Activated naive CD4-positive, alpha-beta T cell treated with anti-CD3 and anti-CD28 coated beads for 36 hours (primary cell): ENCODE results near the gene TUG1. TPM values are rescaled to one million over a fixed set of nuclear protein-coding genes. Genes with fewer than 3 reads are reported as not detected.

Experiments
- CTCF ChIA-PET: fragments of 350-600 bp; sonication (Branson Sonifier 250); formaldehyde crosslinking; loops from one replicate; lab custom pipeline; 2021; ENCODE audit warnings: antibody characterized with exemption; lab: Charles Lee
- DNase-seq: peaks from one replicate; pipeline ENCODE4 v3.0.0-alpha.2; 2020
- H3K27ac Mint-ChIP-seq: one replicate; pipeline ENCODE4 v1.8.0; 2021; ENCODE audit warnings: mild to moderate bottlenecking, mixed read lengths
- H3K27me3 Mint-ChIP-seq: one replicate; pipeline ENCODE4 v1.8.0; 2021; ENCODE audit warnings: low read depth, mixed read lengths
- H3K36me3 Mint-ChIP-seq: one replicate; pipeline ENCODE4 v1.8.0; 2021; ENCODE audit warnings: low read depth, mixed read lengths
- H3K4me1 Mint-ChIP-seq: one replicate; pipeline ENCODE4 v1.8.0; 2021; ENCODE audit warnings: low read depth, mixed read lengths
- H3K4me3 Mint-ChIP-seq: one replicate; pipeline ENCODE4 v1.8.0; 2021; ENCODE audit warnings: mild to moderate bottlenecking, moderate library complexity, mixed read lengths
- H3K9me3 Mint-ChIP-seq: one replicate; pipeline ENCODE4 v1.8.0; 2021; ENCODE audit warnings: mixed read lengths
- intact Hi-C: fragments of 100-400 bp; cut with micrococcal nuclease; formaldehyde crosslinking; loops from one replicate; pipeline ENCODE4 v1.15.1; 2023
- total RNA-seq, 2 experiments: library from RNA; stranded (reverse); gene quantifications; one replicate each; pipeline ENCODE4 v1.2.3, GENCODE V29; 2021

TUG1 gene
- total RNA-seq, 2 experiments from 2014 or later, result 42.3 to 44.0 TPM

- Mint-ChIP-seq H3K36me3 (peaks cover 22% of the 10 kb centered on the region), H3K4me3 (no peak overlapping the region), H3K27me3 (no peaks in the 10 kb centered on the region), H3K4me1 (no peaks in the 10 kb centered on the region), H3K9me3 (peaks cover 79% of the 10 kb centered on the region), H3K27ac (no peak overlapping the region)
- intact Hi-C loops, result no loop called here
- CTCF ChIA-PET, result interaction anchor here (1.1 kb wide), 1 partner anchor 60 kb away, joined by 5 read pairs; no protein-coding TSS in a partner anchor
- no peak for DNase-seq
These were observed 10.9 kb downstream of the TUG1 start for GRCh38 chr22:30979932-30980331.

- intact Hi-C loops, result no loop called here
- CTCF ChIA-PET, result interaction anchor here (0.5 to 0.6 kb wide), 2 partner anchors 27 to 597 kb away, joined by 3 read pairs; no protein-coding TSS in a partner anchor
- Mint-ChIP-seq H3K36me3 (peaks cover 2% of the 10 kb centered on the region), H3K4me3 (no peak overlapping the region), H3K9me3 (peaks cover 58% of the 10 kb centered on the region), H3K27me3 (no peaks in the 10 kb centered on the region), H3K4me1 (no peaks in the 10 kb centered on the region), H3K27ac (no peak overlapping the region)
- no peak for DNase-seq
These were observed 13.4 kb downstream of the TUG1 start for GRCh38 chr22:30982512-30982911.

GRCh38 chr22:30984317-30984716, 15.3 kb downstream of the TUG1 start:
- CTCF ChIA-PET, result no interaction called here
- no peak for DNase-seq
- Mint-ChIP-seq H3K4me1 (no peaks in the 10 kb centered on the region), H3K36me3 (no peaks in the 10 kb centered on the region), H3K9me3 (peaks cover 44% of the 10 kb centered on the region), H3K4me3 (no peak overlapping the region), H3K27me3 (no peaks in the 10 kb centered on the region), H3K27ac (no peak overlapping the region)
- intact Hi-C loops, result no loop called here

- Mint-ChIP-seq H3K4me1 (no peaks in the 10 kb centered on the region), H3K27me3 (no peaks in the 10 kb centered on the region), H3K36me3 (no peaks in the 10 kb centered on the region), H3K27ac (no peak overlapping the region), H3K9me3 (peaks cover 37% of the 10 kb centered on the region), H3K4me3 (no peak overlapping the region)
- DNase-seq, result no peak
- CTCF ChIA-PET, result no interaction called here
- intact Hi-C loops, result no loop called here
These were observed 16.6 kb downstream of the TUG1 start for GRCh38 chr22:30985561-30986208.

GRCh38 chr22:30989474-30989873, 20.4 kb downstream of the TUG1 start:
- Mint-ChIP-seq H3K36me3 (no peaks in the 10 kb centered on the region), H3K27me3 (no peaks in the 10 kb centered on the region), H3K27ac (no peak overlapping the region), H3K4me3 (no peak overlapping the region), H3K9me3 (peaks cover 18% of the 10 kb centered on the region), H3K4me1 (no peaks in the 10 kb centered on the region)
- CTCF ChIA-PET, result no interaction called here
- intact Hi-C loops, result no loop called here
- no peak for DNase-seq

- no peak for DNase-seq
- H3K4me1 Mint-ChIP-seq, result no peaks in the 10 kb centered on the region
- no peaks in the 10 kb centered on the region for H3K36me3 Mint-ChIP-seq
- peaks cover 13% of the 10 kb centered on the region for H3K9me3 Mint-ChIP-seq
- intact Hi-C loops, result no loop called here
- CTCF ChIA-PET, result interaction anchor here (0.6 to 1.0 kb wide), 2 partner anchors 94 to 1335 kb away, joined by 3 to 5 read pairs; no protein-coding TSS in a partner anchor
- H3K27me3 Mint-ChIP-seq, result no peaks in the 10 kb centered on the region
- H3K27ac Mint-ChIP-seq, result no peak overlapping the region
- no peak overlapping the region for H3K4me3 Mint-ChIP-seq
These were observed 21.6 kb downstream of the TUG1 start for GRCh38 chr22:30990690-30991089.

- no peaks in the 10 kb centered on the region for H3K36me3 Mint-ChIP-seq
- no peak overlapping the region for H3K27ac Mint-ChIP-seq
- peaks cover 10% of the 10 kb centered on the region for H3K9me3 Mint-ChIP-seq
- no peaks in the 10 kb centered on the region for H3K27me3 Mint-ChIP-seq
- no peak overlapping the region for H3K4me3 Mint-ChIP-seq
- CTCF ChIA-PET, result no interaction called here
- no peak for DNase-seq
- H3K4me1 Mint-ChIP-seq, result no peaks in the 10 kb centered on the region
- intact Hi-C loops, result no loop called here
These were observed 23.5 kb downstream of the TUG1 start for GRCh38 chr22:30992565-30992964.

- Mint-ChIP-seq H3K36me3 (no peaks in the 10 kb centered on the region), H3K9me3 (peaks cover 6% of the 10 kb centered on the region), H3K4me1 (no peaks in the 10 kb centered on the region), H3K27ac (no peak overlapping the region), H3K27me3 (no peaks in the 10 kb centered on the region), H3K4me3 (no peak overlapping the region)
- intact Hi-C loops, result no loop called here
- CTCF ChIA-PET, result interaction anchor here (1.1 kb wide), 1 partner anchor 28 kb away, joined by 4 read pairs; no protein-coding TSS in a partner anchor
- DNase-seq, result no peak
These were observed 25.9 kb downstream of the TUG1 start for GRCh38 chr22:30994960-30995359.

GRCh38 chr22:30996462-30996861, 27.4 kb downstream of the TUG1 start:
- no peaks in the 10 kb centered on the region for H3K27me3 Mint-ChIP-seq

GRCh38 chr22:30998329-30998728, 29.3 kb downstream of the TUG1 start:
- intact Hi-C loops, result no loop called here
- no peaks in the 10 kb centered on the region for H3K36me3 Mint-ChIP-seq

More at GRCh38 chr22:30996462-30996861, 27.4 kb downstream of the TUG1 start:
- Mint-ChIP-seq H3K4me3 (no peak overlapping the region), H3K9me3 (peaks cover 4% of the 10 kb centered on the region), H3K36me3 (no peaks in the 10 kb centered on the region), H3K27ac (no peak overlapping the region), H3K4me1 (no peaks in the 10 kb centered on the region)
- intact Hi-C loops, result no loop called here
- CTCF ChIA-PET, result no interaction called here
- DNase-seq, result no peak

GRCh38 chr22:31001124-31001770, 32.2 kb downstream of the TUG1 start:
- Mint-ChIP-seq H3K4me1 (no peaks in the 10 kb centered on the region), H3K27me3 (no peaks in the 10 kb centered on the region), H3K36me3 (no peaks in the 10 kb centered on the region), H3K9me3 (peaks cover 1% of the 10 kb centered on the region), H3K27ac (no peak overlapping the region), H3K4me3 (no peak overlapping the region)
- intact Hi-C loops, result no loop called here
- DNase-seq, result no peak
- CTCF ChIA-PET, result no interaction called here

More at GRCh38 chr22:30998329-30998728, 29.3 kb downstream of the TUG1 start:
- Mint-ChIP-seq H3K27me3 (no peaks in the 10 kb centered on the region), H3K4me3 (no peak overlapping the region), H3K4me1 (no peaks in the 10 kb centered on the region), H3K27ac (no peak overlapping the region), H3K9me3 (no peaks in the 10 kb centered on the region)
- DNase-seq, result no peak
- CTCF ChIA-PET, result no interaction called here

- DNase-seq, result no peak
- Mint-ChIP-seq H3K27ac (no peak overlapping the region), H3K9me3 (peaks cover 4% of the 10 kb centered on the region), H3K36me3 (no peaks in the 10 kb centered on the region), H3K4me1 (no peaks in the 10 kb centered on the region), H3K4me3 (no peak overlapping the region), H3K27me3 (no peaks in the 10 kb centered on the region)
- intact Hi-C loops, result no loop called here
- CTCF ChIA-PET, result interaction anchor here (0.7 kb wide), 1 partner anchor 242 kb away, joined by 3 read pairs; no protein-coding TSS in a partner anchor
These were observed 36.5 kb downstream of the TUG1 start for GRCh38 chr22:31005535-31005934.
